Large intestine (tissue), 3 donors: ENCODE data around the gene PATE3. TPM values are rescaled to one million over a fixed set of nuclear protein-coding genes. Genes with fewer than 3 reads are reported as not detected.

Source experiments
- DNase-seq, 2 donors: peaks; one replicate each; pipeline versions ENCODE4 v3.0.0 to v3.0.0-alpha.2; 2013
- H3K27ac ChIP-seq: one replicate; pipeline ENCODE4 v1.5.1; 2013; ENCODE audit warnings: low read length
- H3K27me3 ChIP-seq: 2 replicates; pipeline ENCODE4 v1.6.1; 2013; ENCODE audit warnings: low read length; ENCODE audit not compliant: control insufficient read depth, insufficient read depth
- H3K36me3 ChIP-seq: 2 replicates; pipeline ENCODE4 v1.6.1; 2013; ENCODE audit warnings: low read length; ENCODE audit not compliant: control insufficient read depth, insufficient read depth
- H3K4me1 ChIP-seq: one replicate; pipeline ENCODE4 v1.6.1; 2013; ENCODE audit warnings: low read length; ENCODE audit not compliant: control insufficient read depth, insufficient read depth
- H3K4me3 ChIP-seq: one replicate; pipeline ENCODE4 v1.5.1; 2013; ENCODE audit warnings: low read length
- H3K9me3 ChIP-seq: one replicate; pipeline ENCODE4 v1.6.1; 2013; ENCODE audit warnings: mild to moderate bottlenecking, low read depth, low read length, moderate library complexity; ENCODE audit not compliant: control insufficient read depth
- WGBS: methylation state at CpG from one replicate; pipeline ENCODE4 v1.1.5; 2013; ENCODE audit warnings: low lambda C conversion rate; ENCODE audit not compliant: insufficient coverage; 5-methylcytosine and 5-hydroxymethylcytosine counted together
- polyA plus RNA-seq: library from polyadenylated mRNA; unstranded; fragments of 120-200 nt; gene quantifications from one replicate; pipeline ENCODE4 v1.2.1, GENCODE V29; 2013

The PATE3 gene
- polyA plus RNA-seq, 1 donor, result not detected

DNA sequence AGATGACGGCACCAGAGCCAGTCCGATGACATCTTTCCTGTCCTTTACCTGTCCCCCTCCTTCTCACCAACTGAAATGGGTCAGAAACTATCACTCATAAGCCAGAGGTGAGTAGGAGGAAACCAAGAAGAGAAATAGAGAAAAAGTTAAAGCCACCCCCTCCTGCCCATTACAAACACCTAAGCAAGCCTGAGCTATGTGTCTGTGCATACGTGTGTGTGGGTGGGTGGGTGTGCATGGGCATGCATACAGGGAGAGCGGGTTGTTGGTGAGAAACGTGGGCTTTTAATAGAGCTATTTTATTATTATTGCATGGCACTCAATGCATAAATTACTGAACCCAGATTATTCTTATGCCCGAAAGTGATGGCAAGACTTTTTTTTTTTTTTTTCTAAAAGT is 47.8 kb downstream of the PATE3 start:
- peaks cover 3% of the 10 kb centered on the region for H3K9me3 ChIP-seq
- DNase-seq, result no peak
- WGBS, result 58% methylated on average over 4 of the region's 6 CpGs
- H3K36me3 ChIP-seq, result no peaks in the 10 kb centered on the region
- H3K4me3 ChIP-seq, result no peak overlapping the region
- no peaks in the 10 kb centered on the region for H3K4me1 ChIP-seq
- no peak overlapping the region for H3K27ac ChIP-seq
- no peaks in the 10 kb centered on the region for H3K27me3 ChIP-seq

Other genes starting within 250 kb of the PATE3 start
- gene EI24, start 218.7 kb upstream of the PATE3 start, polyA plus RNA-seq, result 90.3 TPM
- gene STT3A, start 195.3 kb upstream of the PATE3 start, polyA plus RNA-seq, result 183 TPM
- gene CHEK1, start 163.0 kb upstream of the PATE3 start, polyA plus RNA-seq, result 21.5 TPM
- gene ACRV1, start 107.3 kb upstream of the PATE3 start, polyA plus RNA-seq, result 0.27 TPM
- gene PATE1, start 41.8 kb upstream of the PATE3 start, polyA plus RNA-seq, result not detected
- 0.07 TPM for gene PATE2, start 9.3 kb upstream of the PATE3 start, polyA plus RNA-seq
- 0.04 TPM for gene PATE4, start 45.2 kb downstream of the PATE3 start, polyA plus RNA-seq
- gene HYLS1, start 99.5 kb downstream of the PATE3 start, polyA plus RNA-seq, result 6.5 TPM
- gene PUS3, start 115.1 kb downstream of the PATE3 start, polyA plus RNA-seq, result 16.2 TPM
- gene DDX25, start 116.4 kb downstream of the PATE3 start, polyA plus RNA-seq, result 2.0 TPM
- gene VSIG10L2, start 157.9 kb downstream of the PATE3 start, polyA plus RNA-seq, result not detected